Sigmoid colon (tissue), 4 donors: ENCODE measurements around the gene TMBIM1.

ENCODE experiments used
- CTCF ChIP-seq, 4 experiments: fragments of 450-650 bp in 3 of 4; fragments of 200-600 bp in 1 of 4; IDR thresholded peaks; one replicate each; pipeline ENCODE4 v1.5.1; 2016 to 2019; ENCODE audit warnings: antibody characterized with exemption in 4 of 4, mild to moderate bottlenecking in 3 of 4, moderate library complexity in 2 of 4
- EP300 ChIP-seq, 4 donors: sonication (generic); formaldehyde crosslinking; IDR thresholded peaks; one replicate each; pipeline ENCODE4 v1.6.1; 2017; ENCODE audit warnings: antibody characterized with exemption in 4 of 4
- POLR2A ChIP-seq, 2 donors: fragments of 450-650 bp; IDR thresholded peaks; one replicate each; pipeline ENCODE4 v1.6.1; 2016; ENCODE audit warnings: antibody characterized with exemption in 2 of 2, mild to moderate bottlenecking in 2 of 2, moderate library complexity in 2 of 2

GRCh38 chr2:218274586-218274985, 17.7 kb downstream of the TMBIM1 start:
- no peak for TF ChIP-seq EP300 (IDR thresholded peaks at IDR 0.05)
- TF ChIP-seq CTCF (IDR thresholded peaks at IDR 0.05): no peak
- no peak for TF ChIP-seq POLR2A (IDR thresholded peaks at IDR 0.05)
